Measurements from ENCODE around the gene CELF1.
A peak's percentile ranks its signal among the peaks of the same experiment; 100 is the strongest.

CELF1 gene

DNA sequence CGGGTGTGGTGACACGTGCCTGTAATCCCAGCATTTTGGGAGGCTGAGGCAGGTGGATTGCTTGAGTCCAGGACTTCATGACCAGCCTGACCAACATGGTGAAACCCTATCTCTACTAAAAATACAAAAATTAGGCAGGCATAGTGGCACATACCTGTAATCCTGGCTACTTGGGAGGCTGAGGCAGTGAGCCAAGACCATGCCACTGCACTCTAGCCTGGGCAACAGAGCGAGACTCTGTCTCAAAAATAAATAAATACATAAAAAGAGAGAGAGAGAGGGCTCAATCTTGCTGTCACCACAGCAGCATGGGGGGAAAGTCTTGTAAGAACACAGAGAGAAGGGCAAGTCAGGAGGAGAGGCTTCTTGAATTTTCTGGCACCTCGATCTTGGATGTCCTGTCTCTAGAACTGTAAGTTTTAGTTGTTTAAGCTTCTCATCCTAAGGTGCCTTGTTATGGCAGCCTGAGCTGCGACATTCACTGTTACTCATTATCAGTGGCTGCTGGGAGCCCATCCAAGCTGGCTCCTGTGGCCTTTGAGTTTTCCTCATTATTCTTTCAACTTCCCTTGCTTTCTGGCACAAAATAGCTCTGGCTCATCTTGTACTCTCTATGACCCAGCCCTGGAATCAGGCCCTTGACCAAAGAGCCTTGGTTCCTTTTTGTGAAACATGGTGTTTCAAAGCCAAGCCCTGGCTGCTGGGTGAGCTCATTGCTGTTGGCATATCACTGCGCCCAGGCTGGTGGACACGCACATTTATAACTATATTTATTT lies 118.7 kb downstream of the CELF1 start:
- DNase-seq (ENCODE audit: extremely low spot score, insufficient read length, low read depth): no peak
- FAIRE-seq: no peak

DNA sequence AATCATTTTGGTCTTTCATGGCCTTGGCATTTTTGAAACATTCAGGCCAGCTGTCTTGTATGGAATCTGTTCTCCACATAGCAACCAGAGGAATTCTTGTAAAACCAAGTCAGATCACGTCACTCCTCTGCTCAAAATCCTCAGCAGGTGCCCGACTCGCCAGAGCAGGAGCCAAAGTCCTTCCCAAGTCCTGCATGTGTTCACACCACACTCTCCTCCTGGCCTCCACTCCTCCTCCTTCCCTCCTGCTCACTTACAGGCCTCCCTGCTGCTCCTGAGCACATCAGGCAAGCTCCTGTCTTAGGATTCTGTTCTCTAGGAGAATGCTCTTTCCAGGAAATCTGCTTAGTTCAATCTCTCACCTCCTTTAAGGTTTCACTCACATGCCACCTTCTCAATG lies 119.8 kb downstream of the CELF1 start:
- DNase-seq (ENCODE audit: extremely low spot score, insufficient read length, low read depth) (no peak), FAIRE-seq (no peak)

DNA sequence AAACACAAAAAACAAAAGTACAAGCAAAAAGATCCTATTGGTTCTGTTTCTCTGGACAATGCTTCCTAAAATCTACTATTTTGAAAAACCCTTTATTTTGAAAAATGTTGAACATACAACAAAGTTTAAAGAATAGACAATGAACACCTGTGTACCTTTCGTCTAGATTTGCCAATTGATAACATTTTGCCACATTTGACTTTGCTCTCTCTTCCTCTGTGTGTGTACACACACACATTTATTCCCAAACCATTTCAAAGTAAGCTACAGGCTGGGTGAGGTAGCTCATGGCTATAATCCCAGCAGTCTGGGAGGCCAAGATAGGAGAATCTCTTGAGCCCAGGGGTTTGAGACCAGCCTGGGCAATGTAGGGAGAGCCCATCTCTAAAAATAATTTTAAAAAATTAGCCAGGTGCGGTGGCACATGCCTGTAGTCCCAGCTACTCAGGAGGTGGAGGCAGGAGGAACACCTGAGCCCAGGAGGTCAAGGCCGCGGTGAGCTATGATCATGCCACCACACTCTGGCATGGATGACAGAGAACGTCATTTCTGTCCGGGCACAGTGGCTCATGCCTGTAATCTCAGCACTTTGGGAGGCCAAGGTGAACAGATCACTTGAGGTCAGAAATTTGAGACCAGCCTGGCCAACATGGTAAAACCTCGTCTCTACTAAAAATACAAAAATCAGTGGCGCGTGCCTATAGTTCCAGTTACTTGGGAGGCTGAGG lies 121.4 kb downstream of the CELF1 start:
- no peak for DNase-seq (ENCODE audit: extremely low spot score, insufficient read length, low read depth)
- no peak for FAIRE-seq

DNA sequence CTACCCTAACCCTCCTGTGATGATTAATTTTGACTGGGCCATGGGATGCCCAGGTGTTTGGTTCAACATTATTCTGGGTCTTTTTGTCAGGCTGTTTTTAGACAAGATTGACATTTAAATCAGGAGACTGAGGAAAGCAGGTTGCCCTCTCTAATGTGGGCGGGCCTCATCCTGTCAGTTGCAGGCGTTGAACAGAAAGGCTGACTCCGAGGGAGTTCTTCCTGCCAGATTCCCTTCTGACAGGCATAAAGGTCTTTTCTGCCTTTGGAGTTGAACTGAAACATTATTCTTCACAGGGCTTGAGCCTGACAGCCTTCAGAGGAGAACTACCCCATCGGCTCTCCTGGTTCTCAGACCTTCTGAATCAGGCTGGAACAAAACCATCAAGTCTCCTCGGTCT lies 122.4 kb downstream of the CELF1 start:
- no peak for FAIRE-seq
- DNase-seq (ENCODE audit: extremely low spot score, insufficient read length, low read depth): no peak

DNA sequence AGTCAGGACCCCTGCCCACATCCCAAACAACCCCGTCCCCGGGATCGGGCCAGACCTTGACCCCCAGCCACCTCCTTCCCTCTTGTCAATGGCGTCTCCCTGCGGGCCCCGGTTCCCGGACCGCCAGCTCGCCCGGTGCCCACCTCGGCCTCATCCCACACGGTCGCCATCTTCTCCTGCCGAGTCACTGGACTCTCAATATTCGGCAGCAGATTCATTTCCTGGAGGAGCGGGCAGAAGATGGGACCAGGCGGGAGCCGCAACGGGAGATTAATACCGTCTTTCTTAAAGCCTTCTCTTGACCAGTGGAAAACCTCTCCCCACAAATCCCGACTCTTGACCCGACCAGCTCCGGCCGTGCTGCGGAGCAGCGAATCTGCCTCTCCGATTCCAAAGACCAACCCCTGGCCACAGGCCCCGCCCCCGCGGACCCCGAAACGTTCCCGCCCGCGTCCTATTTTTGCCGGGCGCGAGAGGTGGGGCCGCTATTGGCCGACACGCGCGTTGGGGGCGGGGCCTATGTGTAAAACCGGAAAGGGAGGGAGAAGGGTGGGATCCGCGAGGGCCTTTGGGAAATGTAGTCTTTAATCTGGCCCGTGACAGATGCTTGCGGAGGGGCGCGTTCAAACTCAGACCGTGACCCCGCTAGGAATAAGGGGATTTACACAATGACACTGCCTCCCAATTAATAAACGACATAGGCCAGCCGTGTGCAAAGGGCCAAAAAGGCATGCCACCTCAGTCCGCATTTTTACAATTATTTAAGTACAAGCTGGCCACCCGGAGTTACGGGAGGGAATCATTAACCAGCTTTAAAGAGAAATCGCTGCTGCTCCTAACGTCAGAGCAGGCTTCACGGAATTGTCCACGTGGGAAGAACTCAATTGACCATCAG lies 126.6 kb downstream of the CELF1 start, which contains the start of gene PSMC3:
TSS of gene PSMC3 (minus strand) at position 378 of the 895 bp plus-strand sequence. CDS start at position 218, 160 bp downstream.
- peak; percentile 97 for FAIRE-seq
- DNase-seq (ENCODE audit: extremely low spot score, insufficient read length, low read depth): peak; percentile 86

DNA sequence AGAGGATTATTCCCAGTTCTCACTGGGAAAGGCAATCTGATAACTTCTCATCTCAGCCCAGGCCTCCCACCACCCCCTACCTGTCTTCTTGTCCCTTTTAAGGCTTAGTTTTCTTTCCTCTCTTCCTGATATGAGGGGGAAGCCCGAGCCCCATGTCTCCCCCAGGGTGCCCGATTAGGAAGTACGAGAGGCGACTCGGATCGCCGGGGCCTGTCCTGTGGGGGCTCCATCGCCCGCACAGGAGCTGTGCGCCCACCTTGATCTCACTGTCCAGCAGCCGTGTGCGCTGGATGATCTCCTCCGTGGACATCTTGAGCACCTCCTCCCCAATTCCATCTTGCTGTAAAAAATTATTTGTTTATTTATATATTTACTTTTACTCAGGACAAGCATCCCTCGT lies 127.3 kb downstream of the CELF1 start:
- FAIRE-seq (no peak), DNase-seq (ENCODE audit: extremely low spot score, insufficient read length, low read depth) (no peak)

DNA sequence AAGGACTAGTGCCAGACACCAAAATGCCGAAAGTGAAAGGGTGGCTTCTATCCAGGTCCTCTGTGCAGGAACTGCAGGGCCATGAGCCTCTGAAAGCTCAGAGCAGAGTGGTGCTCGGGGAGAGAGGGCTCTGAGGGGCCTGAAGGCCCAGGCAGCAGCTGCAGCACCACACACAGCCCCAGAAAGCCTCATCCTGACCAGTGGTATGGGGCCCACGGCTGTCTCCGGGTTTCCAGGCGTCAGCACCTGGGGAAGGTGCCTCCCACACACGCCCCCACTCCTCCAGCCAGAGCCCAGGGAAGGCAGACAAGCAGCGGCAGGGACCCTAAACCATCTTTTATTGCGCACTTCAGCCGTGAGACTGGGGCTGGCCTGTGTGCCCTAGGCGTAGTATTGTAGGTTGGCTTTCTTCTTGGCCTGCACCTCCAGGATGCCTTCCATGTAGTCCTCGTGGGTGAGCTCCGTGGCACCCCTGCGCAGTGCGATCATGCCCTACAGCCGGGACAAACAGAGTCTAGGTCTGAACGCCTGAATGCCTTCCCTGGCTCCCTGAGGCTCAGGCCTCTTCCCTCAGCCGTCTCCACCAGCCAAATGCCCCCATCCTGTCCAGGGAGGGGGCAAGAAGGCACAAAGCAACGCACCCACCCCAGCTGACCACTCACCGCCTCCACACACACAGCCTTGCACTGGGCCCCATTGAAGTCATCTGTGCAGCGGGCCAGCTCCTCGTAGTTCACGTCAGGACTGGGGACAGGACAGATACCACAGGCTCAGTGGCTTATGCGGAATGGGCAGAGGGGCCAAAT lies 134.3 kb downstream of the CELF1 start:
- DNase-seq (ENCODE audit: extremely low spot score, insufficient read length, low read depth) (no peak), FAIRE-seq (no peak)

DNA sequence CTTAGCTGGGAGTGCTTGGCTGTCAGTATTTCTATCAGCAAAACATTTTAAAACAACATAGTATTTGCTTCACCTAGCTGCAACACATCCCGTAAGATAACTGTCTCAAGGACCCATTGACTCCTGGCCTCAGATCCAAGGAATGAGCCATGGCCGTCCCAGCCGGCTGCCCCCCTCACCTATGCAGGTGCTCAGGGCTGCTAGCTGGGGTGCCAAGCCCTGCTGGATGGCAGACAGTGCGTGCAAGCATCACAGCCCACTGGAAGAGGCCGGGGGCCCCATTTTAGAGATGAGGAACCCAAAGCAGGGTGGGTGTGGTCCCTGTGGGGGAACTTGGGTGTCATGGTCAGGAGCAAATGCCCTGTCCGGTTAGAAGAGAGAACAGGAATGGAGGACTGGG lies 135.2 kb downstream of the CELF1 start:
- FAIRE-seq: no peak

DNA sequence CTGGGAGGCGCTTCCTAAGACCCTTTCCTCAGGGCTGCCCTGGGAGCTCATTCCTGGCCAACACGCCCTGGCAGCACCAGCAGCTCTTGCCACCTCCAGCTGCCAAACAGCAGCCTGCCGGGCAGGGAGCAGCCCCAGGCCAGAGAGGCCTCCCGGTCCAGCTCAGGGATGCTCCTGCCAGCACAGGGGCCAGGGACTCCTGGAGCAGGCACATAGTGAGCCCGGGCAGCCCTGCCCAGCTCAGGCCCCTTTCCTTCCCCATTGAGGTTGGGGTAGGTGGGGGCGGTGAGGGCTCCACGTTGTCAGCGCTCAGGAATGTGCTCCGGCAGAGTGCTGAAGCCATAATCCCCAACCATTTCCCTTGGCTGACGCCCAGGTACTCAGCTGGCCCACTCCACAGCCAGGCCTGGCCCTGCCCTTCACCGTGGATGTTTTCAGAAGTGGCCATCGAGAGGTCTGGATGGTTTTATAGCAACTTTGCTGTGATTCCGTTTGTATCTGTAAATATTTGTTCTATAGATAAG lies 136.9 kb downstream of the CELF1 start:
- FAIRE-seq (no peak), DNase-seq (ENCODE audit: extremely low spot score, insufficient read length, low read depth) (no peak)

More for the DNA sequence above, 135.2 kb downstream of the CELF1 start:
- DNase-seq (ENCODE audit: extremely low spot score, insufficient read length, low read depth): no peak

Measured in GM18507 (cell line).